Tibial nerve (tissue), 4 donors: ENCODE data around the gene ARAP1. TPM values are rescaled to one million over a fixed set of nuclear protein-coding genes. Genes with fewer than 3 reads are reported as not detected.
"Not testable (repeated sequence)": the region's sequence is repeated elsewhere in the genome, so short reads cannot be mapped to it uniquely, and the experiment has no call there.

ENCODE experiments used
- DNase-seq, 2 donors: peaks; one replicate each; pipeline ENCODE4 v3.0.0-alpha.2; 2019; ENCODE audit warnings: low spot score in 2 of 2
- H3K27ac ChIP-seq, 4 donors: fragments of 200-600 bp; sonication (generic) in 3 of 4; one replicate each; pipeline ENCODE4 v1.5.1; 2017 to 2019; ENCODE audit warnings: mild to moderate bottlenecking in 1 of 4
- H3K27me3 ChIP-seq, 2 donors: fragments of 200-600 bp; sonication (generic) in 1 of 2; one replicate each; pipeline versions ENCODE4 v1.5.1 to v1.6.0; 2017 to 2019
- H3K36me3 ChIP-seq, 3 donors: fragments of 200-600 bp; sonication (generic); one replicate each; pipeline ENCODE4 v1.5.1; 2018 to 2019
- H3K4me1 ChIP-seq, 4 donors: fragments of 200-600 bp; sonication (generic) in 3 of 4; one replicate each; pipeline ENCODE4 v1.5.1; 2017 to 2019
- H3K4me3 ChIP-seq, 4 donors: fragments of 200-600 bp; sonication (generic) in 3 of 4; one replicate each; pipeline ENCODE4 v1.5.1; 2017 to 2019; ENCODE audit warnings: mild to moderate bottlenecking in 1 of 4, moderate library complexity in 1 of 4
- H3K9me3 ChIP-seq, 4 donors: fragments of 200-600 bp; sonication (generic) in 3 of 4; one replicate each; pipeline ENCODE4 v1.5.1; 2017 to 2019
- EP300 ChIP-seq, 2 donors: sonication (generic); formaldehyde crosslinking; IDR thresholded peaks; one replicate each; pipeline ENCODE4 v1.6.1; 2017; ENCODE audit warnings: antibody characterized with exemption in 2 of 2, mild to moderate bottlenecking in 1 of 2
- POLR2A ChIP-seq, 2 donors: fragments of 450-650 bp; IDR thresholded peaks; one replicate each; pipeline ENCODE4 v1.6.1; 2017; ENCODE audit warnings: antibody characterized with exemption in 2 of 2, mild to moderate bottlenecking in 2 of 2, moderate library complexity in 2 of 2
- WGBS, 2 donors: methylation state at CpG; one replicate each; pipeline ENCODE4 v1.1.5; 2018; 5-methylcytosine and 5-hydroxymethylcytosine counted together
- total RNA-seq, 4 donors: library from RNA; depleted of rRNA; stranded (reverse); fragments of >200 nt; gene quantifications; one replicate each; pipeline ENCODE4 v1.1.0, GENCODE V29; 2016
- TF ChIP-seq, protein P1 (sequence below), 5 experiments: fragments of 200-600 bp in 3 of 5; fragments of 450-650 bp in 2 of 5; sonication (generic) in 3 of 5; IDR thresholded peaks; one replicate each; pipeline ENCODE4 v1.5.1; 2016 to 2019; ENCODE audit warnings: antibody characterized with exemption in 5 of 5, mild to moderate bottlenecking in 3 of 5, moderate library complexity in 2 of 5

ARAP1 gene
- total RNA-seq, 4 donors from 2014 or later = 104 to 151 (median 149) TPM

DNA sequence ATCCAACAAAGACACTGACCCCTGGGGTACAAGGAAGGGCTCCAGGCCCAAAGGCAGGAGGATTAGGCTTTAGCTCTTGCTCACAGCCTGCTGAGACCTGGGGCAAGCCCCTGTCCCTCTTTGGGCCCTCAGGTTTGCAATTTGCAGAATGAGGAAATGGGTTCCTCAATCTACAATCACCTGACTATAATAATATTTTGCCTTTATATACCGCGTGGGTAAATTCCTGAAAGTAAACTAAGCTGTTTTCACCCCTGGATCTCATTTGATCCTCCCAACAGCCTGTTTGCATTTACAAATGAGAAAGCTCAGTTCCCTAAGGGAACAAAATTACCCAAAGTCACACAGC, 40.8 kb upstream of the ARAP1 start:
- Histone ChIP-seq H3K4me3 (peak overlapping the region in 2 of 4 donors; percentile 74 to 82), H3K27ac (peak overlapping the region; percentile 81 to 99 (median 90)), H3K36me3 (no peaks in the 10 kb centered on the region), H3K9me3 (no peaks in the 10 kb centered on the region), H3K4me1 (peaks cover 0 to 40% (median 14%) of the 10 kb centered on the region in 4 donors), H3K27me3 (no peaks in the 10 kb centered on the region)
- TF ChIP-seq EP300 (IDR thresholded peaks at IDR 0.05) = no peak
- TF ChIP-seq POLR2A (IDR thresholded peaks at IDR 0.05) = no peak
- TF ChIP-seq, protein P1, sequence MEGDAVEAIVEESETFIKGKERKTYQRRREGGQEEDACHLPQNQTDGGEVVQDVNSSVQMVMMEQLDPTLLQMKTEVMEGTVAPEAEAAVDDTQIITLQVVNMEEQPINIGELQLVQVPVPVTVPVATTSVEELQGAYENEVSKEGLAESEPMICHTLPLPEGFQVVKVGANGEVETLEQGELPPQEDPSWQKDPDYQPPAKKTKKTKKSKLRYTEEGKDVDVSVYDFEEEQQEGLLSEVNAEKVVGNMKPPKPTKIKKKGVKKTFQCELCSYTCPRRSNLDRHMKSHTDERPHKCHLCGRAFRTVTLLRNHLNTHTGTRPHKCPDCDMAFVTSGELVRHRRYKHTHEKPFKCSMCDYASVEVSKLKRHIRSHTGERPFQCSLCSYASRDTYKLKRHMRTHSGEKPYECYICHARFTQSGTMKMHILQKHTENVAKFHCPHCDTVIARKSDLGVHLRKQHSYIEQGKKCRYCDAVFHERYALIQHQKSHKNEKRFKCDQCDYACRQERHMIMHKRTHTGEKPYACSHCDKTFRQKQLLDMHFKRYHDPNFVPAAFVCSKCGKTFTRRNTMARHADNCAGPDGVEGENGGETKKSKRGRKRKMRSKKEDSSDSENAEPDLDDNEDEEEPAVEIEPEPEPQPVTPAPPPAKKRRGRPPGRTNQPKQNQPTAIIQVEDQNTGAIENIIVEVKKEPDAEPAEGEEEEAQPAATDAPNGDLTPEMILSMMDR (IDR thresholded peaks at IDR 0.05) = no peak
- no peak for DNase-seq
- WGBS, 2 donors = 51 to 72% methylated on average over 2 of the region's 2 CpGs

DNA sequence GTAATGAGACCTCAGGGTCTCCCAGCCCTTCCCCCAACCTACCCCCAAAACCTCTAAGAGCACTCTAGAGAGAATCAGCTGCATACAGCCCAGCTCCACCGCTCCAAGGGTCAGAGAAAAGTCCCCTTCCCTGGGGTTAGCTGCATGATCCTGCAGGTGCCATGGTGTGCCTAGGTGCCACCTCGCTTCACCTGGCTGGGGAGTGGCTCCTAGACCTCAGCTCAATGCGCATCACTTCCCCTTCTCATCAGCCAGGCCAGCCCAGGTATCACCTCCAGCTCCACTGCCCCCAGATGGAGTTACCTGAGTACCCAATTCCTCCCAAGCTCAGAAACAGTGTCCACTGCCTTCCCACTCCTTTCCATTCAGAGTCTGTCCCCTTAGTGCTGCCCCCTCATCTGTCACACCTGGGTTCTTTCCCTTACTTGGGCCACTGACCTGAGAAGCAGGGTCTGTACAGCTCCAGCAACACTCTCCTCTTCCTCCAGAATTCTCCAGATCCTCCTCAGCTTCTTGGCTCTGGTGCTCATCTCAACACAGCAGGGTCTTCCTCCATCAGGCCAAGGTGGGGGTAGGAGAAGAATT, 40.3 kb upstream of the ARAP1 start:
- no peak for DNase-seq
- 94 to 100% methylated on average over 1 to 3 of the region's 3 CpGs for WGBS, 2 donors
- no peaks in the 10 kb centered on the region for H3K9me3 ChIP-seq
- H3K36me3 ChIP-seq = no peaks in the 10 kb centered on the region
- TF ChIP-seq POLR2A (IDR thresholded peaks at IDR 0.05) = no peak
- TF ChIP-seq, protein P1 (IDR thresholded peaks at IDR 0.05) = no peak
- TF ChIP-seq EP300 (IDR thresholded peaks at IDR 0.05) = no peak
- no peak overlapping the region for H3K4me3 ChIP-seq
- H3K27ac ChIP-seq = peak overlapping the region; percentile 81 to 99 (median 90)
- peaks cover 0 to 40% (median 15%) of the 10 kb centered on the region in 4 donors for H3K4me1 ChIP-seq
- H3K27me3 ChIP-seq = no peaks in the 10 kb centered on the region

DNA sequence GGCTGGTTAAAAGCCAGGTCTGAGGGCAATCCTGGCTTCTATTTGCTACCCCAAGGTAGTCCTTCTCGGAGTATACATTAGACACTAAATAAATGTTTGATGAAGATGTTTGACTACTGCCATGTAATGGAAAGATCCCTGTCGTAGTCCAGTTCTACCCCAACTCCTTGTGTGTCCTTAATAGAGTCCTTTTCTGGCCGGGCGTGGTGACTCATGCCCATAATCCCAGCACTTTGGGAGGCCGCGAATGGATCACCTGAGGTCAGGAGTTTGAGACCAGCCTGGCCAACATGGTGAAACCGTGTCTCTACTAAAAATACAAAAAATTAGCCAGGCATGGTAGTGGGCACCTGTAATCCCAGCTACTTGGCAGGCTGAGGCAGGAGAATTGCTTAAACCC, 39.0 kb upstream of the ARAP1 start:
- H3K27me3 ChIP-seq, DNase-seq, H3K9me3 ChIP-seq, H3K36me3 ChIP-seq, H3K4me3 ChIP-seq, H3K27ac ChIP-seq: not testable (repeated sequence)
- WGBS, 2 donors = 86 to 88% methylated on average over 7 of the region's 7 CpGs
- peaks cover 0 to 40% (median 17%) of the 10 kb centered on the region in 4 donors for H3K4me1 ChIP-seq

DNA sequence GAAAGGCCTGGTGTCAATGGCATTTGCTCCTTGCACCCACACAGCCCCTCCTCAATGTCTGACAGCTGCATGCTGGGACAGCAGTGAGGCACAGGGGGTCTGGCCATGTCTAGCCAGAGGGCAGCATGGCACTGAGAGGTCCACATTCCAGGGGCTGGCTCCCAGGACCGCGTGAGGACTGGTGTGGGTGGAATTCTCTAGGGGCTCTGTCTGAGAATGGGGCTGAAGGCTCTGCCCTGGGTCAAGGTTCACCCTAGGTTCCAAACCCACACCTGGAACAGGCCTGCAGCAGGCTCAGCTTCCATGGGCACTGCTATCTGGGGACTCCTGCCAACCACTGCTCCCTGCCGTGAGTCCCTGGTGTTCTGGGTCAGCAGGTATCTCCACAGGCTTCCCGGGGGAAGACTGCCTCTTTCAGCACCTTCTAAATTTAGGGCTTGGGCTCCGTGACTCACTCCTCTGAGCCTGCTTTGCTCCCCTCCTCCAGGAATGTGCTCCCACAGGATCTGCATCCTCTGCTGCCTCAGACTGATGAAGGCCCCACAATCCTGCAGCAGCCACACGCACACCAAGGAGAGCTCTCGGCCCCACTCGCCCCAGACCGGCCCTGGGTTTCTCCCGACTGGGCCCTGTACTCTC, 37.4 kb upstream of the ARAP1 start:
- Histone ChIP-seq H3K27me3 (no peaks in the 10 kb centered on the region), H3K4me1 (peaks cover 0 to 38% (median 17%) of the 10 kb centered on the region in 4 donors), H3K27ac (peak overlapping the region in 1 of 4 donors; percentile 41), H3K36me3 (no peaks in the 10 kb centered on the region), H3K9me3 (no peaks in the 10 kb centered on the region), H3K4me3 (no peak overlapping the region)
- TF ChIP-seq EP300 (IDR thresholded peaks at IDR 0.05) (no peak), POLR2A (IDR thresholded peaks at IDR 0.05) (no peak)
- TF ChIP-seq, protein P1 (IDR thresholded peaks at IDR 0.05) = no peak
- 53 to 58% methylated on average over 8 to 10 of the region's 10 CpGs for WGBS, 2 donors
- DNase-seq = no peak

DNA sequence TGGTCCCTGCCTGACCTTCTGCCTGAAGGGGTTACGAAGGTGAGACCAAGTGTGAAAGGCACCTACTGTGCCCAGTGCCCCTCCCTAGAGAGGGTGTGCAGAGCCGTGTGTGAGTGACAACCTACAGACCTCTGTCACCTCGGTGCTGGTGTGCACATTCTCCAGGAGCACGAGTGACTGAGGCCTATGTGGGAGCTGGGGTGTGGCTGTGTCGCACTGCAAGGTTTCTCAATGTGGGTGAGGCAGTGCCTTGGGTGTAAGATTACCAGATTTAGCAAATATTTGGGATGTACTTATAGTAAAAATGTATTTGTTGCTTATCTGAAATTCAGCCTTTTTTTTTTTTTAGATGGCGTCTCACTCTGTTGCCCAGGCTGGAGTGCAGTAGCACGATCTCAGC, 36.0 kb upstream of the ARAP1 start:
- H3K4me1 ChIP-seq = peaks cover 0 to 30% (median 12%) of the 10 kb centered on the region in 4 donors
- H3K4me3 ChIP-seq = no peak overlapping the region
- H3K27me3 ChIP-seq = no peaks in the 10 kb centered on the region
- DNase-seq = no peak
- no peak for TF ChIP-seq POLR2A (IDR thresholded peaks at IDR 0.05)
- TF ChIP-seq, protein P1 (IDR thresholded peaks at IDR 0.05) = no peak
- TF ChIP-seq EP300 (IDR thresholded peaks at IDR 0.05) = no peak
- no peaks in the 10 kb centered on the region for H3K9me3 ChIP-seq
- 79 to 94% methylated on average over 7 of the region's 7 CpGs for WGBS, 2 donors
- H3K36me3 ChIP-seq = no peaks in the 10 kb centered on the region
- H3K27ac ChIP-seq = peak overlapping the region in 1 of 4 donors; percentile 48
